ENCODE measurements around the gene ARF1.

ARF1 gene

DNA sequence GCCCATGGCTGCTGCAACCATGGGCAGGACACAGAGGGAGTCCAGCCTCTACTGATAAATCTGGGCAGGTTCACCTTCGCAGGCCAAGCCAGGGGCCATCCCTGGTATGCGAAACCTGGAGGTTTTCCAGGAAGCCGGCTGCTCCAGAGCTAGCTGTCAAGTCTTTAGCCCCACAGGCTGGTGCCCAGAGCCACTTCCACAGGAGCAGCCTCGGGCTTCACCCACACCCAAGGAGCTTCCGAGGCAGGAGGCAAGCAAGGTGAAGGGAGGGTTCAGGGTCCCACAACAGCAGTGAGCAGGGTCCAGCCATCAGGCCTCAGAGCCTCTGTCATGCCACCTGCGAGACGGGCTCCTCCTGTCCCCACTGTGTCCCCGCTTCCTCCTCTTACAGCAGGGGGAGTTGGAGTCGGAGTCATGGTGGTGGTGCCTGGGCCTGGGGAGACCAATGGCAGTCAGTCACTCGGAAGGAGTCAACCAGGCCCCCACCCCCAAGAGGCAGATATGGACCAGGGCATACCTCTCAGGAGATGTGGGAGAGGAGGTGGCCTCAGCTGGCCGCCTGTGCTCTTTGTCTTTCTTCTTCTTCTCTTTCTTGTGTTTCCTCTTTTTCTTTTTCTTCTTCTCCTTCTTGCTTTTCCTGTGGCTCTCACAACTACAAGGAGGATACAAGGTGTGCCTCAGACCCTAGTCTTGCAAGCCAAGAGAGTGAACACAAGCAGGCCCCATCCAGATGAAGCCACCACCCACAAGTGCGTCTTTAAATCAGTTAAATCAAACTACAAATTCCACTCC is 18.5 kb downstream of the ARF1 start:
- H3K4me1 ChIP-seq (ENCODE audit: control insufficient read depth, insufficient read depth, low read length) = no peaks in the 10 kb centered on the region
- no peak overlapping the region for H3K4me3 ChIP-seq (ENCODE audit: low read depth, low read length)
- H3K36me3 ChIP-seq (ENCODE audit: control insufficient read depth, insufficient read depth, low read length) = peaks cover 48% of the 10 kb centered on the region
- no peaks in the 10 kb centered on the region for H3K27me3 ChIP-seq (ENCODE audit: control insufficient read depth, insufficient read depth, low read length)
- no peak overlapping the region for H3K27ac ChIP-seq (ENCODE audit: low read depth, low read length)
- H3K9ac ChIP-seq (ENCODE audit: low read depth, low read length) = no peak overlapping the region
- no peaks in the 10 kb centered on the region for H3K9me3 ChIP-seq (ENCODE audit: control insufficient read depth, insufficient read depth, low read length)

DNA sequence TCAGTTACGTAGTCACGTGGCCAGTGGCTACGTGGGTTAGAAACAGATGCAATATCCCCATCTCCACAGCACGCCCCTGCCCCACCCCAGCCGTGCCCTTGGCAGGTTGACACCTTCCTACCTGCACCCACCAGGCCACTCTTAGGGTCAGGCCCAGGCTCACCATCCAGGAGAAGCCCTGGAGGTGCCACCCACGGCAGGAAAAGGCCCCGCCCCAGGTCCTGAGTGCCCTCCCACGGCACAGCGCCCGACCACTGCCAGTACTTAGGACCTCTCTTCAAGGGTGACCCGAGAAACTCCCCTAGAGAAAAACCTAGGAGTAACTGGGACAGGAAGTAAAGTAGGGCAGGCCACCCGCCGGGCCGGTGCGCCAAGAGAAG is 19.1 kb downstream of the ARF1 start:
- peaks cover 54% of the 10 kb centered on the region for H3K36me3 ChIP-seq (ENCODE audit: control insufficient read depth, insufficient read depth, low read length)
- peak overlapping the region; percentile 81 for H3K4me3 ChIP-seq (ENCODE audit: low read depth, low read length)
- H3K4me1 ChIP-seq (ENCODE audit: control insufficient read depth, insufficient read depth, low read length) = no peaks in the 10 kb centered on the region
- no peaks in the 10 kb centered on the region for H3K27me3 ChIP-seq (ENCODE audit: control insufficient read depth, insufficient read depth, low read length)
- H3K9ac ChIP-seq (ENCODE audit: low read depth, low read length) = no peak overlapping the region
- H3K27ac ChIP-seq (ENCODE audit: low read depth, low read length) = no peak overlapping the region
- no peaks in the 10 kb centered on the region for H3K9me3 ChIP-seq (ENCODE audit: control insufficient read depth, insufficient read depth, low read length)

DNA sequence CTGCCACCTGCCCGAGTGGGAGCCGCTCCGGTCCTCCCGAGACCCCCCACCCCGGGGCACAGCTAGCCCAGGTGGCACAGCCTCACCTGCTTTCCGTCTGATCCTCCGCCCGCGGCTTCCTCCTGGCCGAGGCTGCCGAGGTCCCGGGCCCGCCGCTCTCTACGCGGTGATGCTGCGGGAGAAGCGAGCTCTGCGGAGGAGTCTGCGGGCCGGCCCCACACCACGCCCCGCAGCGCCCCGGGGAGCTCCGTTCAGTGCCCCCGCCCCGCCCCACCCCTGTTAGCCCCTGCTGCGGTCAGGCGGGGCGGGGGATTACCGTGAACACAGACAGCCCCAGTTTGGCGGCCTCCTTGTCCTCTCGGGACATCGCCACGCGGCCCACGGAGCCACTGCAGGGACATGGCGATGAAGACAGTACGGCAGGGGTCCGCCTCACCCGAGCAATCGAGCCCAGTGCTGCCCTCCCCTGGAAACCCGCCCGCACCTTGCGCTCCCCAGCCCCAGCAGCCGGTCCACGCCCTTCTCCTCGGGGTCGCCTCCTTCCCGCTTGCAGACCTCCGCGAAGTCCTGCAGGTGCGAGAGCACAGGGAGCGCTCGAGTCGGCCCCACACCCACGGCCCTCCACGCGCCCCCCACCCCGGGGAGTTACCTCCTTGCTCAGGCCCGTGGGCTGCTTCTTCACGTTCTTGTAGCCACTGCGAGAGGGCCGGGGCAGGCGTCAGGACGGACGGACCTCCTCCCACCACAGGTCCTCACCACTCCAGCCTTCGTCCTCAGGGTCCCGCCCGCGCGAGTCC is 19.7 kb downstream of the ARF1 start:
- Histone ChIP-seq H3K27me3 (ENCODE audit: control insufficient read depth, insufficient read depth, low read length) (no peaks in the 10 kb centered on the region), H3K9me3 (ENCODE audit: control insufficient read depth, insufficient read depth, low read length) (no peaks in the 10 kb centered on the region), H3K4me3 (ENCODE audit: low read depth, low read length) (peak overlapping the region; percentile 81), H3K9ac (ENCODE audit: low read depth, low read length) (no peak overlapping the region), H3K27ac (ENCODE audit: low read depth, low read length) (no peak overlapping the region), H3K4me1 (ENCODE audit: control insufficient read depth, insufficient read depth, low read length) (no peaks in the 10 kb centered on the region), H3K36me3 (ENCODE audit: control insufficient read depth, insufficient read depth, low read length) (peaks cover 56% of the 10 kb centered on the region)

DNA sequence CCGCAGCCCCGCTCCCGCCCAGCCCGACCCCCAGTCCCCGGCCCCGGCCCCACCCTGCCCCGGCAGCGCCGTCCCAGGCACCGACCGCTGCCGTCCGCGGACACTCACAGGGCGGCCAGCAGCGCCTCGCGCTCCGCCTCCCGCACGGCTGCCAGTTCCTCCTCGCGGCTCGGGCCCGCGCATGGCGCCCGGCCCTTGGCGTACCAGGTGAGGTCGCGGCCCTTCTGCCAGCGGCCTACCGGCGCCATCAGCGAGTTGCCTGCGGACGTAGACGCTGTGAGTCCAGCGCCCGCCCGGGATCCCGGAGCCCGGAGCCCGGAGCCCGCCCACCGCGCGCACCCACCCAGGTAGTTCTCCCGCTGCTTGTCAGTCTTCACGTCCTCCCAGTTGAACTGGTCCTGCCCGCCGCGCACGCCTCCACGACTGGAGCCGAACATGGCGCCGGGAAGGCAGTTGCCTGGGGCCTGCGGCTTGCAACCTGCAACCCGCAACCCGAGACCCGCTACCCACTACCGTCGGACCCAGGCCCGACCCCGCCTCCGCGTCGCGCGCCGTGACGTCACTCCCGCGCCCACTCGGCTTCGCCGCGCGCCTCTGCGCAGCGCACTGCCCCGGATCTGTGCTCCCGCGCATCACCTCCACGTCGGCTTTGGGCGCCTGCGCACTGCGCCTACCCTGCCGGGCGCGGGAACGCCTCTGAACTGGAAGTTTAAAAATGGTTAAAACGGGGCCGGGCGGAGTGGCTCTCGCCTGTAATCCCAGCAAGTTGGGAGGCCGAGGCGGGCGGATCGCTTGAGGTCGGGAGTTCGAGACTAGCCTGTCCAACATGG is 20.5 kb downstream of the ARF1 start, which contains the start of gene C1orf35:
TSS of gene C1orf35 (minus strand) at position 535 of the 830 bp plus-strand sequence. CDS start at position 437, 98 bp downstream.
- H3K27ac ChIP-seq (ENCODE audit: low read depth, low read length) = peak within 1 kb of the TSS; percentile 85
- no peaks in the 10 kb centered on the region for H3K27me3 ChIP-seq (ENCODE audit: control insufficient read depth, insufficient read depth, low read length)
- H3K36me3 ChIP-seq (ENCODE audit: control insufficient read depth, insufficient read depth, low read length) = peaks cover 54% of the 10 kb centered on the region

DNA sequence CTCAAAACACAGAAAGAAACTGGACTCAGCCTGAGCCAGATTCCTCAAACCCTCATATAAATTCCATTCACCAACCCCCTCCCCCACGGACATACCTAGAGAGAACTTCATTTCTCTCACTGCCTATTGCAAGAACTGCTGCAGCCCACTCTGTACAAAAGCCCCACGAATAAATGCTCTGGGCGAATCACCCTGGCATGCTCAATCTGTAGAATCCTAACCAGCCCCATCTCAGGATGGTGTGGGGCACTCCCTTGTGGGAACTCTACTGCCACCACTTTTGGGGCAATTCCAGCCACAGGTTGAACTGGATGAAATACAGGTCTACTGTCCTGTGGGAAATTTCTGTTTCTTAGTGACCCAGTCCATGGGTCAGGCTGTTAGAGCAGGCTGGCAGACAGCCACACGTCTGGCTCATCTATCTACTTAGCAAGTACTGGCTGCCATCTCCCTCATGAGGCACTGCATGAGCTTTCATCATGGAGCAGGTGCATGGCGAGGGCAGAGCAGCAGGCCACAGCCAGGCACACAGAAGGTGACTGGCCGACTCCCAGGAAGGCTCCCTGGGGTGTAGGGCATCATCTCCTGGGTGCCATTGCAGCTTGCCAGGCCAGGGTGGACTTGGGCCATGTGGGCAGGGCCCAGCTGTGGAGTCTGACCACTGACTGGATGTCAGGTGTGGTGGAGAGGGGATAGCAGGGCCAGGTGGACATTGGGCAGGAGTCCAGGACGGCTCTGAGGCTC is 22.2 kb downstream of the ARF1 start:
- H3K9ac ChIP-seq (ENCODE audit: low read depth, low read length) = no peak overlapping the region
- H3K27me3 ChIP-seq (ENCODE audit: control insufficient read depth, insufficient read depth, low read length) = no peaks in the 10 kb centered on the region
- no peak overlapping the region for H3K27ac ChIP-seq (ENCODE audit: low read depth, low read length)
- H3K4me1 ChIP-seq (ENCODE audit: control insufficient read depth, insufficient read depth, low read length) = peaks cover 3% of the 10 kb centered on the region; the same call in 1 of the 2 replicates
- peaks cover 37% of the 10 kb centered on the region for H3K36me3 ChIP-seq (ENCODE audit: control insufficient read depth, insufficient read depth, low read length)
- no peaks in the 10 kb centered on the region for H3K9me3 ChIP-seq (ENCODE audit: control insufficient read depth, insufficient read depth, low read length)
- H3K4me3 ChIP-seq (ENCODE audit: low read depth, low read length) = no peak overlapping the region

More for the DNA sequence above, 20.5 kb downstream of the ARF1 start, which contains the start of gene C1orf35:
- Histone ChIP-seq H3K4me1 (ENCODE audit: control insufficient read depth, insufficient read depth, low read length) (no peaks in the 10 kb centered on the region), H3K4me3 (ENCODE audit: low read depth, low read length) (peak within 1 kb of the TSS; percentile 81), H3K9ac (ENCODE audit: low read depth, low read length) (peak within 1 kb of the TSS; percentile 60), H3K9me3 (ENCODE audit: control insufficient read depth, insufficient read depth, low read length) (no peaks in the 10 kb centered on the region)

DNA sequence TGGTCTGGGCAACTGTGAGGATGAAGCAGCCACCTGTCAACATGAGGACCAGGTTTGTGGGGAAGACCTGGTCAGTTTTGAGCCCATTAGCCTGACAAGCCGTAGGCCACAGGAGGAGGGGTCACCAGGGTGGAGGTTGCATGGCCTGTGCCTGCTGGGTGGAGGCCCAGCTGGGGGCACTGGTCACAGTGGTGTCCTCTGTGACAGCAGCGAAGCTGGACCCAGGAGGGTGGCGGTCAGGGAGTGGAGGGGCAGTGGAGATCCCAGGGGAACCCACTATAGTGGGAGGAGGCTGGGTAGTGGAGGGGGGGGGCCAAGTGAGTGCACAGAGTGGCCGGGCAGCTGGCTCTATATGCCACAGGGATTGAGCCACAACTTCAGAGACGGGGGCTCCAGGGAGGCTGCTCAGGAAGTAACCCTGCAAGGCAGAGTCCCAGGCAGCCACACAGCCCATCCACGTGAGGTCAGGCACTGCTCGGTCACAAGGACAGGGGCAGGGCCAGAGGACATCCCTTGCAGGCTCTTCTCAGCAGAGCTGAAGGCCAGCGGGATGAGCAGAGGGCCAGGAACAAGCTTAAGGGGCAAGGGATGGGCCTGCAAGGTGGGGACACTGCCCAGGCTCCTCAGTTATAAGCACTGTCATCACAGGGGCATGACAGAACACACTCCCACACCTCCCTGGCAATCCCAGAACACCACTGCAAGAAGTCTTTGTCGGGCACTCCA is 22.9 kb downstream of the ARF1 start:
- no peak overlapping the region for H3K27ac ChIP-seq (ENCODE audit: low read depth, low read length)

DNA sequence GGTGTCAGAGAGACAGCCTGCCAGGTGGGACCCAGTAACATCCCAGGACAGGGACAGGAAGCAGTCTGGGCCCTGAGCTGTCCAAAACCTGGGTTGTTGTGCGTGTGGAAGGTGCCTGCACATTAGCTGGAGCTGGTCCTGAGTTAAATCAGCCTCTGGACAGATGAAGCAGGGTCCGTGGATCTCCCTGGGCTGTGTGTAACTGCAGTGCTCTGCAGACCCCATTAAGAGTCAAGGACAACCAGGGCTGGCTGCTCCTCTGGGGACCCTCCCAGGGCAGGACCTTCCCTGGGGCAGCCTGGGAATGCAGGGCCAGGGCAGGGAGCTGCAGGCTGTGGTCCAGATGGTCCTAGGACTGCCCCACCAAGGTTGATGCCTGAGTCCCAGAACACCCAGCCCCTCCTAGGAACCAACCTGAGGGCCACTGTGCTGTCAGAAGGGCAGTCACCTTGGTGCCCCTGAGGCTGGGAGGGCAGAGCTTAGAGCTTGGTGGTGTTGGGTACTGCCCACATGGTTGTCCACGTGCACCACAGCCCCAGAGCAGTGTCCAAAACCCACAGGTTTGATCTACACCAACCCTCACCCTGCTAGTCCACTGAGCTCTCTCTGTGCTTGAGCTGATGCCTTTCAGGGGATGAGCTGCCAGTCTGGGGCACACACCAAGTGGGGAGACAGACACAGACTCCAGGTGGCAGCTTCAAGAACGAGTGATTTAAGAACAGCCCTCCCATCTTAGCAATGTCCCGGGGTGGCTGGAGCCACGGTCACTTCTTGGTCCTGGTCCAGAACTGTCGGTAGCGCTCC is 23.7 kb downstream of the ARF1 start:
- Histone ChIP-seq H3K27me3 (ENCODE audit: control insufficient read depth, insufficient read depth, low read length) (no peaks in the 10 kb centered on the region), H3K4me3 (ENCODE audit: low read depth, low read length) (no peak overlapping the region), H3K9me3 (ENCODE audit: control insufficient read depth, insufficient read depth, low read length) (no peaks in the 10 kb centered on the region), H3K36me3 (ENCODE audit: control insufficient read depth, insufficient read depth, low read length) (peaks cover 24% of the 10 kb centered on the region), H3K9ac (ENCODE audit: low read depth, low read length) (no peak overlapping the region), H3K4me1 (ENCODE audit: control insufficient read depth, insufficient read depth, low read length) (peaks cover 3% of the 10 kb centered on the region; the same call in 1 of the 2 replicates), H3K27ac (ENCODE audit: low read depth, low read length) (no peak overlapping the region)

More for the DNA sequence above, 22.9 kb downstream of the ARF1 start:
- Histone ChIP-seq H3K27me3 (ENCODE audit: control insufficient read depth, insufficient read depth, low read length) (no peaks in the 10 kb centered on the region), H3K4me1 (ENCODE audit: control insufficient read depth, insufficient read depth, low read length) (peaks cover 3% of the 10 kb centered on the region; the same call in 1 of the 2 replicates), H3K9ac (ENCODE audit: low read depth, low read length) (no peak overlapping the region), H3K9me3 (ENCODE audit: control insufficient read depth, insufficient read depth, low read length) (no peaks in the 10 kb centered on the region), H3K36me3 (ENCODE audit: control insufficient read depth, insufficient read depth, low read length) (peaks cover 31% of the 10 kb centered on the region), H3K4me3 (ENCODE audit: low read depth, low read length) (no peak overlapping the region)

DNA sequence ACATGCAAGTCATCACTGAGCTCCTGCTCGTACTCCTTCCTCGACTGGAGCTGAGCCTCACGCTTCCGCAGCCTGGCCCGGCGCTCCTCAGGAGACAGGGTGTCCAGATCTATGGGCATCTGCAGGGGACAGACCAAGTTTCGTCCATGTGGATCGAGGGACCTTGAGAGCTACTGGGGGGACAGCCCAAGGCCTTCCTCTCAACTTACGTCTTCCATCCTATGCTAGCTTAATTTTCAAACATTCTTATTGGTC is 24.2 kb downstream of the ARF1 start:
- H3K4me3 ChIP-seq (ENCODE audit: low read depth, low read length) = no peak overlapping the region
- no peak overlapping the region for H3K27ac ChIP-seq (ENCODE audit: low read depth, low read length)
- H3K9me3 ChIP-seq (ENCODE audit: control insufficient read depth, insufficient read depth, low read length) = no peaks in the 10 kb centered on the region
- H3K9ac ChIP-seq (ENCODE audit: low read depth, low read length) = no peak overlapping the region
- H3K27me3 ChIP-seq (ENCODE audit: control insufficient read depth, insufficient read depth, low read length) = no peaks in the 10 kb centered on the region
- peaks cover 22% of the 10 kb centered on the region for H3K36me3 ChIP-seq (ENCODE audit: control insufficient read depth, insufficient read depth, low read length)
- peaks cover 3% of the 10 kb centered on the region; the same call in 1 of the 2 replicates for H3K4me1 ChIP-seq (ENCODE audit: control insufficient read depth, insufficient read depth, low read length)

DNA sequence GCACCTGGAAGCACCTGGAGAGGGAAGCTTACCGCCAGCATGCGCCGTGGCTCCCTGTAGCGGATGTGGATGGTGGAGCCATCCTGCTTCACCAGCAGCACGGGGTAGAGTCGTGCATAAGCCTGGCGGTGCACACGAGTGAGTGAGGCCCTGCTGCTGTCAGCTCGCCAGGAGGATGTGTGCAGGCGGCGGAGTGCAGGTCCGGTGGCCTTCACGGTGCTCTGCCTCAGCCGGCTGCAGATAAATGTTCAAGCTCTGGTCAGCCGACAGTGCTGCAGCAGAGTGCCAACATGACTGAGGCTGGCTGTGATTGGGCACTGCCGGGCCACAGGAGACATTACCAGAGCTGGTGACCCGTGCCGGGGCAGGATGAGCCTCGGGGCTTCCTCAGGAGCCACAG is 25.1 kb downstream of the ARF1 start:
- H3K36me3 ChIP-seq (ENCODE audit: control insufficient read depth, insufficient read depth, low read length) = peaks cover 22% of the 10 kb centered on the region
- no peaks in the 10 kb centered on the region for H3K27me3 ChIP-seq (ENCODE audit: control insufficient read depth, insufficient read depth, low read length)
- H3K9ac ChIP-seq (ENCODE audit: low read depth, low read length) = no peak overlapping the region
- H3K4me1 ChIP-seq (ENCODE audit: control insufficient read depth, insufficient read depth, low read length) = peaks cover 3% of the 10 kb centered on the region; the same call in 1 of the 2 replicates
- no peak overlapping the region for H3K4me3 ChIP-seq (ENCODE audit: low read depth, low read length)
- H3K9me3 ChIP-seq (ENCODE audit: control insufficient read depth, insufficient read depth, low read length) = no peaks in the 10 kb centered on the region
- no peak overlapping the region for H3K27ac ChIP-seq (ENCODE audit: low read depth, low read length)
